GM21528 (cell line): Measurements from ENCODE around the gene TUBA1C.
"Not testable (repeated sequence)": the region's sequence is repeated elsewhere in the genome, so short reads cannot be mapped to it uniquely, and the experiment has no call there.

Experiments
- ATAC-seq: cut with Tn5 transposase; IDR thresholded peaks from one replicate; pipeline ENCODE4 v1.9.1; 2021; ENCODE audit warnings: mild to moderate bottlenecking, moderate library complexity; ENCODE audit not compliant: unreplicated experiment, low FRiP score

The TUBA1C gene

DNA sequence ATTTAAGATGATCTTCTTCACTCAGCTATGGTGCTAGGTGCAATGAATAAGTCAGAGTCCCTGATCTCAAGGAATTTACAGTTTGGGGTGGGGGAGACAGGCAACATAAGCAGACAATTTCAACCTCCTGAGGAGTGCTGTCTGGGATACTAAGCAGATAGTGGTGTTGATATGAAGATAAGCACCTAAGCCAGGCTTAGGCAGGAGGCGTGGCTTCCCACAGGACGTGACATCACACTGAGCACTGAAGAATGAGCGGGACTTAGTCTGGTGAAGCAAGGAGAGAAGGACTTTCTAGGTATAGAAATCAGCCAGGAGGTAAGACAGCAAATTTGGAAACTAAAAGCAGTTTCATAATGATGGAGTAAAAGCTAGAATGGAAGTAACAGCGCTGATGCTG is 36.9 kb downstream of the TUBA1C start:
- no peak for ATAC-seq

DNA sequence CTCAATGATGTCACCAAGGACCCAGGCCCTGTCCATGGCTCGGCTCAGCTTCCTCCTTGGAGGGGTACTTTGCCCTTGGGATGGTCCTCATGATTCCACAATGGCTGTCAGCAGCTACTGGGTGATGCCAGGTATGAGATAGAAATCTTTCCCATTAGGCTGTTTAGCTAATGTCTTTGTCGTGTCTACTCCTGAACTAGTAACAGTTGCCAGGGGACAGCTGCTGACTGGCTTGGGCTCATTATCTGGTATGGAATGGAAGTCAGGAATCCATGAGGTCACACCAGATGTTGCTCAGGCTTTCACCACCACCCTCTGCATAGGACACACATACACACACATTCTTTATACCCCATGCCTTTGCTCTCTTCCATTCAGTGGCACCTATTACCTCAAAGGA is 39.3 kb downstream of the TUBA1C start:
- ATAC-seq, result no peak

DNA sequence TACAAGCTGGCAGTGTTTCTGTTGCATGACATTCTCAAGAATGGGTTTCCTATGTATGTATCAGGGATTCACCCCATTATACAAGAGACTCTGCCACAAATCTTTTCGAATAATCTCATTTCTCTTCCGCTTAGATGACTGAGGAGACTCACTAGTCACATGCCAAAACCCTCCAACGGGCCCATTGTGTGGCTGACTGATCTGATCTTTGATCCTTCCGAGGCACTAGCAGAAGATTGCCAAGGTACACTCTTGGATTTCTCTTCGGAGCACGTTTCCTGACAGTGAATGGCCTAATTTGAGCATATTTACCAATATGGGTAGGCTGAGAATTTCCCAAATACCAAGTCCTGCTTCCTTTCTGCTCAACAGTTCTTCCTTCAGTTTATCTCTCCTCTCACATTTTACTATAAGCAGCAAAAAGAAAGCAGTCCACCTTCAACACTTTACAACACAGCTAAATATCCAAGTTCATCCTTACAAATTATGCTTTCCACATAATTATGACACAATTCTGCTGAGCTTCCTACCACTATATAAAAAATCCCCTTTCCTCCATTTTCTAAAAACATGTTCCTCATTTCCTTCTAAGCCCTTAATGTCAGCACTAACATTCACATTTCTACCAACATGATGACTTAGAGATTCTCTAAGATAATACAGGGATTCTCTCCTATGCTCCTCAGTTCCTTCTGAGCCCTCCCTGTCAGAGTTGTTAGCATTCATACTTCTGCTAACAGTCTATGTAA is 41.1 kb downstream of the TUBA1C start:
- no peak for ATAC-seq

DNA sequence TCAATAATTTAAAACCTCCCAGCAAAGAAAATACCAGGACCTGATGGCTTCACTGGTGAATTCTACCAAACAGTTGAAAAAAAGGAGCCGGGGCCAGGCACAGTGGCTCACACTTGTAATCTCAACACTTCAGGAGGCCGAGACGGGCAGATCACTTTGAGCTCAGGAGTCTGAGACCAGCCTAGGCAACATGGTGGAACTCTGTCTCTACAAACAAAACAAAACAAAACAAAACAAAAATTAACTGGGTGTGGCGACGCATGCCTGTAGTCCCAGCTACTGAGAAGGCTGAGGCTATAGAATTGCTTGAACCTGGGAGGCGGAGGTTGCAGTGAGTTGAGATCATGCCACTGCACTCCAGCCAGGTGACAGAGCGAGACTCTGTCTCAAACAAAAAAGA is 44.5 kb downstream of the TUBA1C start:
- no peak for ATAC-seq

DNA sequence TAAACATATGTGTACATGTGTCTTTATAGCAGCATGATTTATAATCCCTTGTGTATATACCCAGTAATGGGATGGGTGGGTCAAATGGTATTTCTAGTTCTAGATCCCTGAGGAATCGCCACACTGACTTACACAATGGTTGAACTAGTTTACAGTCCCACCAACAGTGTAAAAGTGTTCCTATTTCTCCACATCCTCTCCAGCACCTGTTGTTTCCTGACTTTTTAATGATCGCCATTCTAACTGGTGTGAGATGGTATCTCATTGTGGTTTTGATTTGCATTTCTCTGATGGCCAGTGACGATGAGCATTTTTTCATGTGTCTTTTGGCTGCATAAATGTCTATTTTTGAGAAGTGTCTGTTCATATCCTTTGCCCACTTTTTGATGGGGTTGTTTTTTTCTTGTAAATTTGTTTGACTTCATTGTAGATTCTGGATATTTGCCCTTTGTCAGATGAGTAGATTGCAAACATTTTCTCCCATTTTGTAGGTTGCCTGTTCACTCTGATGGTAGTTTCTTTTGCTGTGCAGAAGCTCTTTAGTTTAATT is 45.6 kb downstream of the TUBA1C start:
- not testable (repeated sequence) for ATAC-seq

DNA sequence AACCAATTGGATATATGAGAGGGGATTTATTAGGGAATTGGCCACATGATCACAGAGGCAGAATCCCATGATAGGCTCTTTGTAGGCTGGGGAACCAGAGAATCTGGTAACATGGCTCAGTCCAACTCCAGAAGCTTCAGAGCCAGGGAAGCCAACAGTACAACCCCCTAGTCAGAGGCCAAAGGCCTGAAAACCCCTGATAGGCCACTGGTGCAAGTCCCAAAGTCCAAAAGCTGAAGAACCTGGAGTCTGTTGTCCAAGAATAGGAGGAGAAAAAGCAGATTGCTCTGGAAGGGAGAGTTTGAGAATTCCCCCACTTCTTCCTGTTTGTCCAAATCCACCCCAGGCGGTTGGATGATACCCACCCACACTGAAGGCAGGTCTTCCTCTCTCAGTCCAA is 49.9 kb downstream of the TUBA1C start:
- ATAC-seq, result no peak

DNA sequence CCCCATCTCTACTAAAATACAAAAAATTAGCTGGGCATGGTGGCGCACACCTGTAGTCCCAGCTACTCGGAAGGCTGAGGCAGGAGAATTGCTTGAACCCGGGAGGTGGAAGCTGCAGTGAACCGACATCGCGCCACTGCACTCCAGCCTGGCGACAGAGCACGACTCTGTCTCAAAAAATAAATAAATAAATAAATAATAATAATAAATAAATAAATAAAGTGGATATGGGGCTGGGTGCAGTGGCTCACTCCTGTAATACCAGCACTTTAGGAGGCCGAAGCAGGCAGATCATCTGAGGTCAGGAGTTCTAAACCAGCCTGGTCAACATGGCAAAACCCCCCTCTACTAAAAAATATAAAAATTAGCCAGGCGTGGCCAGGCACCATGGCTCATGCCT is 52.2 kb downstream of the TUBA1C start:
- ATAC-seq, result not testable (repeated sequence)

DNA sequence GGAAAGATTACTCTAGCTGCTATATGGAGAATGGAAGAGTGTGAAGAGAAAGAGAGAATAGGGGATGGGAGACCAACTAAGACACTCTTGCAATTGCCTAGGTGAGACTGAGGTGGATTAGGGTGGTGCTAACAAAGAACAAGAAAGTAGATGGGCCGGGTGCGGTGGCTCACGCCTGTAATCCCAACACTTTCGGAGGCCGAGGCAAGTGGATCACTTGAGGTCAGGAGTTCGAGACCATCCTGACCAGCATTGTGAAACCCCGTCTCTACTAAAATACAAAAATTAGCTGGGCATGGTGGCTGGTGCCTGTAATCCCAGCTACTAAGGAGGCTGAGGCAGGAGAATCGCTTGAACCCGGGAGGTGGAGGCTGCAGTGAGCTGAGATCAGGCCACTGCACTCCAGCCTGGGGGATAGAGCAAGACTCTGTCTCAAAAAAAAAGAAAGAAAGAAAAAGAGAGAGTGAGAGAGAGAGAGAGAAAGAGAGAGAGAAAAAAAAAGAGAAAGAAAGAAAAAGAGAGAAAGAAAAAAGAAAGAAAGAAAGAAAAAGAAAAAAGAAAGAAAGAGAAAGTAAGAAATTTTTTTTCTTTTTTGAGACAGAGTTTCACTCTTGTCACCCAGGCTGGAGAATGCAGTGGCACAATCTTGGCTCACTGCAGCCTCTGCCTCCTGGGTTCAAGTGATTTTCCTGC is 55.7 kb downstream of the TUBA1C start:
- not testable (repeated sequence) for ATAC-seq

DNA sequence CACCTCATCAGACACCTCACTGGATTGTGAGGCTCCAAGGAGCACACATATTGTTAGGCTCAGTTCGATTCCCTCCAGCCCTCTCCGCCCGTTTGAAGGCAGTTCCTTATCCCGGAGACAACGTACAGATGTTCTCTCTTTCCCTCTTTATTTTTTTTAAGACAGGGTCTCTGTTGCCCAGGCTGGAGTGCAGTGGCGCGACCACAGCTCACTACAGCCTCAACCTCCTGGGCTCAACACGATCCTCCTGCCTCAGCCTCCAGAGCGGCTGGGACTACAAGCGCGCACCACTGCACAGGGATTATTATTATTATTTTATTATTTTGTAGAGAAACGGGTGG is 57.5 kb downstream of the TUBA1C start:
- ATAC-seq, result peak; percentile 2

DNA sequence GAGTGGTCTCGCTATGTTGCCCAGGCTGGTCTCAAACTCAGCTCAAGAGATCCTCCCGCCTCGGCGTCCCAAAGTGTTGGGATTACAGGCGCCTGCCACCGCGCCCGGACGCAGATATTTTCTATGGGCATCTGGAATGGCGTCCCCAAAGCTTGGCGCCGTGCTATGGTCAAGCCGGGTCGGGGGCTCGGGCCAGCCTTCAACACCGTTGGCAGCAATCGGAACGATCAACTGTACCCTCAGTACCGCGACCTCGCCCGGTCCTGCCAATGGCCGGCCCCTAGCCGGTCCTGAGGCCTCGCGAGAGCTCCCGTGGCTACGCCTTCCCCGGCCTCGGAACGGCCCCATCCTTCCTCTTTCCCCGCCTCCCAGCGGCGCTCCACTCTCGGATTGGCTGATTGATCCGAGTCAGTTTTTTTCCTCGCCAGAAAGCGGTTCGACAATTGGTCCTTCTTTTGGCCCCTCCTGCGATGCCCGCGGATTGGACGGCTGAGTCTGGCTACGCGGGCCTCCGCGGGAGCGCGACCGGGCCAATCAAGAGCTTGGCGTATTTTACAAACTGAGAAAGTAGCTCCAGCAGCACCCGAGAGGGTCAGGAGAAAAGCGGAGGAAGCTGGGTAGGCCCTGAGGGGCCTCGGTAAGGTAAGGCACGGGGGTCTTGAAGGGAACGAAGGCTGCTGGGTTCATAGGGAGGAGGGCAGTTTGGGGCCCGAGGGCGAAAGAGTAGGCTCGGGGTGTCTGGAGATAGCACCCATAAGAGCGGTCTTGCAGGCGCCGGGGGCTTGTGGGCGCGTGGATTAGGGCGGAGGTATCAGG is 58.0 kb downstream of the TUBA1C start, which contains the start of gene TROAP:
Gene TROAP (plus strand): TSS at position 548 of the 816 bp plus-strand sequence. CDS start 354 bp downstream, outside the sequence.
- peak; percentile 96 for ATAC-seq

DNA sequence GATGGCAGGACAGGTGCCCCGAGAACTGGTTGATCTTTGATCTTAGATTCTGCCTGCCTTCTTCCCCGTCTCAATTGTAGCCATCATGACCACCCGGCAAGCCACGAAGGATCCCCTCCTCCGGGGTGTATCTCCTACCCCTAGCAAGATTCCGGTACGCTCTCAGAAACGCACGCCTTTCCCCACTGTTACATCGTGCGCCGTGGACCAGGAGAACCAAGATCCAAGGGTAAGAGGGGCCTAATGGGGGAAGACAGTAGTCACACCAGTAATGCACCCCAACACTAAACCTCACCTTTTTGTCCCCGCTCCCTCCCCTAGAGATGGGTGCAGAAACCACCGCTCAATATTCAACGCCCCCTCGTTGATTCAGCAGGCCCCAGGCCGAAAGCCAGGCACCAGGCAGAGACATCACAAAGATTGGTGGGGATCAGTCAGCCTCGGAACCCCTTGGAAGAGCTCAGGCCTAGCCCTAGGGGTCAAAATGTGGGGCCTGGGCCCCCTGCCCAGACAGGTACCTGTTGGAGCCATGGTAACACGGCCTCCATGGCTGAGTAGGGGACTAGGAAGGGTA is 58.7 kb downstream of the TUBA1C start:
- no peak for ATAC-seq
